H1 (cell line): ENCODE data around the gene FNDC10. TPM values are rescaled to one million over a fixed set of nuclear protein-coding genes. Genes with fewer than 3 reads are reported as not detected.

Experiments used
- CBX8 ChIP-seq: fragments of 300-800, 300-1000 bp; sonication (generic); IDR thresholded peaks from 2 replicates; pipeline ENCODE4 v1.7.1; 2016; ENCODE audit warnings: low read depth, low read length, borderline replicate concordance
- CHD1 ChIP-seq: IDR thresholded peaks from 2 replicates; pipeline ENCODE4 v1.6.1; 2012; ENCODE audit warnings: low read depth, low read length, improper control_type of control experiment
- CREB1 ChIP-seq: IDR thresholded peaks from 2 replicates; pipeline ENCODE4 v1.6.1; 2012; ENCODE audit warnings: inconsistent platforms
- EP300 ChIP-seq, 2 experiments: IDR thresholded peaks; 1 replicate in 1 of 2; 2 replicates in 1 of 2; pipeline ENCODE4 v1.6.1; 2011 to 2012; ENCODE audit warnings: low read depth in 2 of 2, low read length in 2 of 2, mild to moderate bottlenecking in 2 of 2, borderline replicate concordance in 1 of 2, inconsistent platforms in 1 of 2, moderate library complexity in 1 of 2
- GTF2F1 ChIP-seq: IDR thresholded peaks from 2 replicates; pipeline ENCODE4 v1.6.1; 2012; ENCODE audit warnings: low read depth, low read length, improper control_type of control experiment, borderline replicate concordance
- MAFK ChIP-seq: IDR thresholded peaks from 2 replicates; pipeline ENCODE4 v1.6.1; 2012; ENCODE audit warnings: low read depth, mild to moderate bottlenecking, improper control_type of control experiment, low read length
- SIX5 ChIP-seq: IDR thresholded peaks from 2 replicates; pipeline ENCODE4 v1.6.1; 2011; ENCODE audit warnings: mild to moderate bottlenecking, low read depth, low read length
- SRF ChIP-seq: IDR thresholded peaks from 2 replicates; pipeline ENCODE4 v1.6.1; 2011; ENCODE audit warnings: mild to moderate bottlenecking, low read depth, low read length, moderate library complexity
- TAF1 ChIP-seq: IDR thresholded peaks from 2 replicates; pipeline ENCODE4 v1.6.1; 2011; ENCODE audit warnings: mild to moderate bottlenecking, low read depth, low read length
- polyA plus RNA-seq, 7 experiments: library from polyadenylated mRNA; depleted of rRNA in 3 of 7; stranded (reverse) in 5 of 7; unstranded in 2 of 7; fragments of >200 nt in 5 of 7; fragments of 200-250 nt in 2 of 7; gene quantifications; 1 replicate in 5 of 7; 2 replicates in 1 of 7; 4 replicates in 1 of 7; pipeline versions ENCODE4 v1.2.1 to v1.2.3, GENCODE V29; 2011 to 2013; ENCODE audit warnings: missing spikeins in 2 of 7, mixed read lengths in 2 of 7
- total RNA-seq: library from RNA; stranded (reverse); fragmentation: NEBNext Ultra II Directional; extraction: Animal tissue kit (Norgen Biotek cat#: 25700); gene quantifications from 2 replicates; pipeline ENCODE4 v1.2.1, GENCODE V29; 2021
- TF ChIP-seq, protein P1 (sequence below): fragments of 300-600 bp; sonication (generic); IDR thresholded peaks from 2 replicates; pipeline ENCODE4 v1.7.1; 2012; ENCODE audit warnings: low read length, moderate library complexity, mild to moderate bottlenecking, inconsistent platforms; ENCODE audit not compliant: insufficient replicate concordance
- TF ChIP-seq, protein P2 (sequence below): IDR thresholded peaks from 2 replicates; pipeline ENCODE4 v1.6.1; 2012; ENCODE audit warnings: inconsistent platforms

FNDC10 gene
- total and polyA plus RNA-seq, 2 of the 8 experiments (the other 6 are each of a cell fraction or from before 2014, with no cell fraction given), result 19.0 to 21.8 TPM

DNA sequence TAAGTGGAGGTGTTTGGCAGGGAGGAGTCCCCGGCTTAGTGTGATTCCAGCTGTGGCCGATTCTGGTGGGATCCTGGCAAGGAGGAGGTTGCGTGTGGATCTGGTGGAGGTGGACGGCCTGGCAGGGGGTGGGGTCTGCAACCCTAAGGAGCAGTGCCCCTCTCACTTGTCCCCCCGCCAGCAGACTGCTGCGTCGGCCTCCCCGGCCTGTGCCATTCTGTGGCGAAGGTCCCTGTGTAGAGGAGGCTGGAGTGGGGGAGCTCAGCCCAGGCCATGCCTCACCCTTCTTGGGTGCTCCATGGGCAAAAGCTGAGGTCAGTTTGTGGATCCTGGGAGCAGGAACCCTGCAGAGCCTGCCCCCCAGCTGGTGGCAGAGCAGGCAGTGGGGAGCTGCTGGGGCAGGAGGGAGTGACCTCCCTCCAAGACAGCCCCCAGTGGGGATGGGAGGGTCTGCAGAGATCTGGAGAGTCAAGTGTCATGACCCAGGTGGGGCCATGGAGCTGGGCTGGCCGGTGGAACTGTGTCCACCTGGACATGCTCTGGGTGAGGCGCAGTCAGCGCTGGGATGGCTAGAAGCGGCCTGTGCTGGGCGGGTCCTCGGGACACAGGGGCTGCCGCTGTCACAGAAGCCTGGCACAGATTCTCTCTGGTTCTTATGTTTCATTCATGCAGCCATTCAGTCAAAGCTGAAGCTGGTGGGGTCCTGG, 20.7 kb upstream of the FNDC10 start (continued):
- no peak for TF ChIP-seq SRF
- TF ChIP-seq SIX5, result no peak
- no peak for TF ChIP-seq EP300 (IDR thresholded peaks at IDR 0.05; ENCODE audit: borderline replicate concordance in 1 of 2, low read depth in 2 of 2, low read length in 2 of 2)
- no peak for TF ChIP-seq CHD1
- no peak for TF ChIP-seq MAFK
- TF ChIP-seq, protein P1, sequence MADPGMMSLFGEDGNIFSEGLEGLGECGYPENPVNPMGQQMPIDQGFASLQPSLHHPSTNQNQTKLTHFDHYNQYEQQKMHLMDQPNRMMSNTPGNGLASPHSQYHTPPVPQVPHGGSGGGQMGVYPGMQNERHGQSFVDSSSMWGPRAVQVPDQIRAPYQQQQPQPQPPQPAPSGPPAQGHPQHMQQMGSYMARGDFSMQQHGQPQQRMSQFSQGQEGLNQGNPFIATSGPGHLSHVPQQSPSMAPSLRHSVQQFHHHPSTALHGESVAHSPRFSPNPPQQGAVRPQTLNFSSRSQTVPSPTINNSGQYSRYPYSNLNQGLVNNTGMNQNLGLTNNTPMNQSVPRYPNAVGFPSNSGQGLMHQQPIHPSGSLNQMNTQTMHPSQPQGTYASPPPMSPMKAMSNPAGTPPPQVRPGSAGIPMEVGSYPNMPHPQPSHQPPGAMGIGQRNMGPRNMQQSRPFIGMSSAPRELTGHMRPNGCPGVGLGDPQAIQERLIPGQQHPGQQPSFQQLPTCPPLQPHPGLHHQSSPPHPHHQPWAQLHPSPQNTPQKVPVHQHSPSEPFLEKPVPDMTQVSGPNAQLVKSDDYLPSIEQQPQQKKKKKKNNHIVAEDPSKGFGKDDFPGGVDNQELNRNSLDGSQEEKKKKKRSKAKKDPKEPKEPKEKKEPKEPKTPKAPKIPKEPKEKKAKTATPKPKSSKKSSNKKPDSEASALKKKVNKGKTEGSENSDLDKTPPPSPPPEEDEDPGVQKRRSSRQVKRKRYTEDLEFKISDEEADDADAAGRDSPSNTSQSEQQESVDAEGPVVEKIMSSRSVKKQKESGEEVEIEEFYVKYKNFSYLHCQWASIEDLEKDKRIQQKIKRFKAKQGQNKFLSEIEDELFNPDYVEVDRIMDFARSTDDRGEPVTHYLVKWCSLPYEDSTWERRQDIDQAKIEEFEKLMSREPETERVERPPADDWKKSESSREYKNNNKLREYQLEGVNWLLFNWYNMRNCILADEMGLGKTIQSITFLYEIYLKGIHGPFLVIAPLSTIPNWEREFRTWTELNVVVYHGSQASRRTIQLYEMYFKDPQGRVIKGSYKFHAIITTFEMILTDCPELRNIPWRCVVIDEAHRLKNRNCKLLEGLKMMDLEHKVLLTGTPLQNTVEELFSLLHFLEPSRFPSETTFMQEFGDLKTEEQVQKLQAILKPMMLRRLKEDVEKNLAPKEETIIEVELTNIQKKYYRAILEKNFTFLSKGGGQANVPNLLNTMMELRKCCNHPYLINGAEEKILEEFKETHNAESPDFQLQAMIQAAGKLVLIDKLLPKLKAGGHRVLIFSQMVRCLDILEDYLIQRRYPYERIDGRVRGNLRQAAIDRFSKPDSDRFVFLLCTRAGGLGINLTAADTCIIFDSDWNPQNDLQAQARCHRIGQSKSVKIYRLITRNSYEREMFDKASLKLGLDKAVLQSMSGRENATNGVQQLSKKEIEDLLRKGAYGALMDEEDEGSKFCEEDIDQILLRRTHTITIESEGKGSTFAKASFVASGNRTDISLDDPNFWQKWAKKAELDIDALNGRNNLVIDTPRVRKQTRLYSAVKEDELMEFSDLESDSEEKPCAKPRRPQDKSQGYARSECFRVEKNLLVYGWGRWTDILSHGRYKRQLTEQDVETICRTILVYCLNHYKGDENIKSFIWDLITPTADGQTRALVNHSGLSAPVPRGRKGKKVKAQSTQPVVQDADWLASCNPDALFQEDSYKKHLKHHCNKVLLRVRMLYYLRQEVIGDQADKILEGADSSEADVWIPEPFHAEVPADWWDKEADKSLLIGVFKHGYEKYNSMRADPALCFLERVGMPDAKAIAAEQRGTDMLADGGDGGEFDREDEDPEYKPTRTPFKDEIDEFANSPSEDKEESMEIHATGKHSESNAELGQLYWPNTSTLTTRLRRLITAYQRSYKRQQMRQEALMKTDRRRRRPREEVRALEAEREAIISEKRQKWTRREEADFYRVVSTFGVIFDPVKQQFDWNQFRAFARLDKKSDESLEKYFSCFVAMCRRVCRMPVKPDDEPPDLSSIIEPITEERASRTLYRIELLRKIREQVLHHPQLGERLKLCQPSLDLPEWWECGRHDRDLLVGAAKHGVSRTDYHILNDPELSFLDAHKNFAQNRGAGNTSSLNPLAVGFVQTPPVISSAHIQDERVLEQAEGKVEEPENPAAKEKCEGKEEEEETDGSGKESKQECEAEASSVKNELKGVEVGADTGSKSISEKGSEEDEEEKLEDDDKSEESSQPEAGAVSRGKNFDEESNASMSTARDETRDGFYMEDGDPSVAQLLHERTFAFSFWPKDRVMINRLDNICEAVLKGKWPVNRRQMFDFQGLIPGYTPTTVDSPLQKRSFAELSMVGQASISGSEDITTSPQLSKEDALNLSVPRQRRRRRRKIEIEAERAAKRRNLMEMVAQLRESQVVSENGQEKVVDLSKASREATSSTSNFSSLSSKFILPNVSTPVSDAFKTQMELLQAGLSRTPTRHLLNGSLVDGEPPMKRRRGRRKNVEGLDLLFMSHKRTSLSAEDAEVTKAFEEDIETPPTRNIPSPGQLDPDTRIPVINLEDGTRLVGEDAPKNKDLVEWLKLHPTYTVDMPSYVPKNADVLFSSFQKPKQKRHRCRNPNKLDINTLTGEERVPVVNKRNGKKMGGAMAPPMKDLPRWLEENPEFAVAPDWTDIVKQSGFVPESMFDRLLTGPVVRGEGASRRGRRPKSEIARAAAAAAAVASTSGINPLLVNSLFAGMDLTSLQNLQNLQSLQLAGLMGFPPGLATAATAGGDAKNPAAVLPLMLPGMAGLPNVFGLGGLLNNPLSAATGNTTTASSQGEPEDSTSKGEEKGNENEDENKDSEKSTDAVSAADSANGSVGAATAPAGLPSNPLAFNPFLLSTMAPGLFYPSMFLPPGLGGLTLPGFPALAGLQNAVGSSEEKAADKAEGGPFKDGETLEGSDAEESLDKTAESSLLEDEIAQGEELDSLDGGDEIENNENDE, result no peak
- TF ChIP-seq TAF1, result no peak
- no peak for TF ChIP-seq CREB1
- no peak for TF ChIP-seq GTF2F1
- TF ChIP-seq, protein P2, sequence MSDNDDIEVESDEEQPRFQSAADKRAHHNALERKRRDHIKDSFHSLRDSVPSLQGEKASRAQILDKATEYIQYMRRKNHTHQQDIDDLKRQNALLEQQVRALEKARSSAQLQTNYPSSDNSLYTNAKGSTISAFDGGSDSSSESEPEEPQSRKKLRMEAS, result no peak
- TF ChIP-seq CBX8, result no peak
